B cell (primary cell): ENCODE measurements around the gene RPS14. TPM values are rescaled to one million over a fixed set of nuclear protein-coding genes. Genes with fewer than 3 reads are reported as not detected.
A peak's percentile ranks its signal among the peaks of the same experiment; 100 is the strongest.

Experiments used
- ATAC-seq: fragments of 200-7000 bp; cut with Tn5 transposase; one replicate; pipeline ENCODE4 v1.10.0; 2021; ENCODE audit warnings: low read depth, mild to moderate bottlenecking, moderate number of reproducible peaks, moderate library complexity
- CTCF ChIA-PET: fragments of 350-600 bp; sonication (Branson Sonifier 250); formaldehyde crosslinking; loops from one replicate; lab custom pipeline; 2021; ENCODE audit warnings: antibody characterized with exemption, inconsistent platforms; lab: Charles Lee
- POLR2A ChIA-PET: fragments of 350-600 bp; sonication (Branson Sonifier 250); formaldehyde crosslinking; loops from one replicate; lab custom pipeline; 2021; ENCODE audit warnings: antibody characterized with exemption; lab: Charles Lee
- DNase-seq: peaks from one replicate; pipeline ENCODE4 v3.0.0; 2013
- H2AFZ ChIP-seq: 2 replicates; pipeline ENCODE4 v1.6.1; 2012; ENCODE audit warnings: mild to moderate bottlenecking, low read depth, low read length; ENCODE audit not compliant: insufficient read depth, poor library complexity, severe bottlenecking
- H3K27ac ChIP-seq, 2 donors: 1 replicate in 1 of 2; 2 replicates in 1 of 2; pipeline ENCODE4 v1.5.1; 2012 to 2013; ENCODE audit warnings: low read length in 2 of 2, mild to moderate bottlenecking in 2 of 2, moderate library complexity in 1 of 2
- H3K27me3 ChIP-seq, 4 experiments: fragments of 200-600 bp in 1 of 4; sonication (generic) in 1 of 4; replicated peaks in 1 of 4; 1 replicate in 2 of 4; 2 replicates in 2 of 4; pipeline versions ENCODE4 v1.6.1 to v1.7.0; 2013 to 2016; ENCODE audit warnings: low read length in 3 of 4, mild to moderate bottlenecking in 2 of 4, mixed read lengths in 1 of 4, moderate library complexity in 1 of 4; ENCODE audit not compliant: insufficient read depth in 4 of 4, control insufficient read depth in 3 of 4; ENCODE audit errors: control extremely low read depth in 1 of 4
- H3K36me3 ChIP-seq, 2 experiments: replicated peaks in 1 of 2; 1 replicate in 1 of 2; 2 replicates in 1 of 2; pipeline versions ENCODE4 v1.6.1 to v1.7.1; 2013; ENCODE audit warnings: low read length in 1 of 2; ENCODE audit not compliant: insufficient read depth in 2 of 2, control insufficient read depth in 1 of 2; ENCODE audit errors: control extremely low read depth in 1 of 2, extremely low read depth in 1 of 2
- H3K4me1 ChIP-seq, 2 donors: fragments of 200-600 bp in 1 of 2; sonication (generic) in 1 of 2; 1 replicate in 1 of 2; 2 replicates in 1 of 2; pipeline versions ENCODE4 v1.5.1 to v1.6.1; 2013 to 2017; ENCODE audit warnings: low read length in 2 of 2; ENCODE audit not compliant: control insufficient read depth in 2 of 2, insufficient read depth in 2 of 2
- H3K4me2 ChIP-seq: replicated peaks from 2 replicates; pipeline ENCODE3; 2012; ENCODE audit warnings: mild to moderate bottlenecking, low read depth, low read length; ENCODE audit not compliant: poor library complexity, severe bottlenecking
- H3K4me3 ChIP-seq, 5 experiments: fragments of 200-600 bp in 1 of 5; sonication (generic) in 1 of 5; 1 replicate in 3 of 5; 2 replicates in 2 of 5; pipeline versions ENCODE4 v1.5.1 to v1.7.0; 2011 to 2016; ENCODE audit warnings: low read length in 4 of 5, mild to moderate bottlenecking in 4 of 5, low read depth in 2 of 5, control low read depth in 1 of 5, moderate library complexity in 1 of 5; ENCODE audit not compliant: insufficient read depth in 1 of 5; ENCODE audit errors: control extremely low read depth in 1 of 5, extremely low read depth in 1 of 5
- H3K79me2 ChIP-seq: fragments of 200-600 bp; sonication (generic); one replicate; pipeline ENCODE4 v1.6.0; 2016; ENCODE audit warnings: low read length; ENCODE audit not compliant: control insufficient read depth, insufficient read depth
- H3K9ac ChIP-seq: fragments of 200-600 bp; sonication (generic); 2 replicates; pipeline ENCODE4 v1.6.1; 2017; ENCODE audit warnings: mild to moderate bottlenecking, low read length, moderate library complexity
- H3K9me3 ChIP-seq, 3 donors: one replicate each; pipeline versions ENCODE4 v1.6.1 to v1.7.1; 2013; ENCODE audit warnings: low read length in 2 of 3; ENCODE audit not compliant: control insufficient read depth in 2 of 3, insufficient read depth in 1 of 3; ENCODE audit errors: control extremely low read depth in 1 of 3
- H4K20me1 ChIP-seq: 2 replicates; pipeline ENCODE4 v1.6.0; 2012; ENCODE audit warnings: mild to moderate bottlenecking, low read length; ENCODE audit not compliant: insufficient read depth, control insufficient read depth, poor library complexity, severe bottlenecking
- H3K27ac Mint-ChIP-seq: one replicate; pipeline ENCODE4 v1.8.0; 2021; ENCODE audit warnings: mixed read lengths
- H3K27me3 Mint-ChIP-seq: one replicate; pipeline ENCODE4 v1.8.0; 2021; ENCODE audit warnings: mixed read lengths
- H3K4me1 Mint-ChIP-seq: one replicate; pipeline ENCODE4 v1.8.0; 2021; ENCODE audit warnings: mixed read lengths
- H3K4me3 Mint-ChIP-seq: one replicate; pipeline ENCODE4 v1.8.0; 2021; ENCODE audit warnings: mixed read lengths
- H3K9me3 Mint-ChIP-seq: one replicate; pipeline ENCODE4 v1.8.0; 2022; ENCODE audit warnings: mixed read lengths; ENCODE audit not compliant: insufficient read depth
- EZH2 ChIP-seq: IDR thresholded peaks from 2 replicates; pipeline ENCODE4 v1.6.1; 2012; ENCODE audit warnings: borderline replicate concordance, low read depth, mild to moderate bottlenecking, moderate library complexity, low read length; ENCODE audit not compliant: insufficient read depth, poor library complexity, severe bottlenecking
- WGBS: methylation state at CpG from one replicate; pipeline ENCODE4 v1.1.5; 2013; ENCODE audit warnings: missing lambda C conversion rate; ENCODE audit not compliant: insufficient coverage; 5-methylcytosine and 5-hydroxymethylcytosine counted together
- intact Hi-C: fragments of 100-400 bp; cut with micrococcal nuclease; formaldehyde crosslinking; loops from one replicate; pipeline ENCODE4 v1.10.0; 2022
- polyA plus RNA-seq: library from polyadenylated mRNA; depleted of rRNA; stranded (reverse); fragments of >200 nt; gene quantifications from 2 replicates; pipeline ENCODE4 v1.2.3, GENCODE V29; 2012
- total RNA-seq, 2 donors: library from RNA; stranded (reverse); fragments of 120-200 nt in 1 of 2; gene quantifications; 1 replicate in 1 of 2; 2 replicates in 1 of 2; pipeline versions ENCODE4 v1.2.3 to v1.2.4, GENCODE V29; 2013 to 2022
- TF ChIP-seq, protein P1 (sequence below): fragments of 200-600 bp; IDR thresholded peaks from one replicate; pipeline ENCODE4 v1.8.0; 2022; ENCODE audit warnings: antibody characterized with exemption, mild to moderate bottlenecking

The RPS14 gene
- total and polyA plus RNA-seq, 2 donors (not counting 1 experiment from before 2014, with no cell fraction given), result 3,740 to 6,881 TPM

DNA sequence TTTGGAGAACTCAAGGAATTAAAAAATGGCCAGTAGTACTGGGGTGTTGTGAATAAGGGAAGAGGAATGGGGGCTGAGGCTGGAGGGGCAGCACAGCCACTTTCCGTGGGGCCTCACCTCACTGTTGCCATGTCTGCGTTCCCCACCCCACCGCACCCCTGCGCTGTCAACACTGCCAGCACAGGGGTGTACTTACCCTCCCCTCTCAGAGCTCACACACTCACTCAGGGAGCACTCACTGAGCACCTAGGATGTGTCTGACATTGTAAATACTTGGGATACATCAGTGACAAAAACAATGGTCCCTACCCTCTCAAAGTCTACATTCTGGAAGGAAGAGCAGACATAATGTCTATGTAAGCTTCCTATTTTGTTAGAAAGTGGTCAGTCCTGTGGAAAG lies 3.4 kb upstream of the RPS14 start:
- H4K20me1 ChIP-seq, result peaks cover 15% of the 10 kb centered on the region
- WGBS, result 100% methylated on average over 4 of the region's 4 CpGs
- ATAC-seq, result no peak
- H3K27me3 Mint-ChIP-seq, result no peaks in the 10 kb centered on the region
- no peak overlapping the region for H3K27ac ChIP-seq
- peaks cover 29 to 39% of the 10 kb centered on the region in 2 donors for H3K4me1 ChIP-seq
- H3K9me3 Mint-ChIP-seq, result no peaks in the 10 kb centered on the region
- intact Hi-C loops, result loop anchor here (5.0 to 10.0 kb wide), 2 partner anchors 34 to 172 kb away; no protein-coding TSS in a partner anchor
- peaks cover 0 to 5% of the 10 kb centered on the region in 2 experiments for H3K36me3 ChIP-seq
- peak overlapping the region; percentile 32 for H3K27ac Mint-ChIP-seq
- DNase-seq, result no peak
- H3K4me2 ChIP-seq, result no peak overlapping the region
- CTCF ChIA-PET, result interaction anchor here (0.9 kb wide), 1 partner anchor 92 kb away, joined by 3 read pairs; no protein-coding TSS in a partner anchor
- H3K79me2 ChIP-seq, result peaks cover 19% of the 10 kb centered on the region
- POLR2A ChIA-PET, result no interaction called here
- no peaks in the 10 kb centered on the region for H3K27me3 ChIP-seq
- peaks cover 28% of the 10 kb centered on the region for H3K4me1 Mint-ChIP-seq
- TF ChIP-seq, protein P1, sequence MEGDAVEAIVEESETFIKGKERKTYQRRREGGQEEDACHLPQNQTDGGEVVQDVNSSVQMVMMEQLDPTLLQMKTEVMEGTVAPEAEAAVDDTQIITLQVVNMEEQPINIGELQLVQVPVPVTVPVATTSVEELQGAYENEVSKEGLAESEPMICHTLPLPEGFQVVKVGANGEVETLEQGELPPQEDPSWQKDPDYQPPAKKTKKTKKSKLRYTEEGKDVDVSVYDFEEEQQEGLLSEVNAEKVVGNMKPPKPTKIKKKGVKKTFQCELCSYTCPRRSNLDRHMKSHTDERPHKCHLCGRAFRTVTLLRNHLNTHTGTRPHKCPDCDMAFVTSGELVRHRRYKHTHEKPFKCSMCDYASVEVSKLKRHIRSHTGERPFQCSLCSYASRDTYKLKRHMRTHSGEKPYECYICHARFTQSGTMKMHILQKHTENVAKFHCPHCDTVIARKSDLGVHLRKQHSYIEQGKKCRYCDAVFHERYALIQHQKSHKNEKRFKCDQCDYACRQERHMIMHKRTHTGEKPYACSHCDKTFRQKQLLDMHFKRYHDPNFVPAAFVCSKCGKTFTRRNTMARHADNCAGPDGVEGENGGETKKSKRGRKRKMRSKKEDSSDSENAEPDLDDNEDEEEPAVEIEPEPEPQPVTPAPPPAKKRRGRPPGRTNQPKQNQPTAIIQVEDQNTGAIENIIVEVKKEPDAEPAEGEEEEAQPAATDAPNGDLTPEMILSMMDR, result no peak
- no peak for TF ChIP-seq EZH2
- H3K4me3 Mint-ChIP-seq, result no peak overlapping the region
- H3K9ac ChIP-seq, result no peak overlapping the region
- no peak overlapping the region for H3K4me3 ChIP-seq
- H3K9me3 ChIP-seq, result no peaks in the 10 kb centered on the region
- no peak overlapping the region for H2AFZ ChIP-seq

DNA sequence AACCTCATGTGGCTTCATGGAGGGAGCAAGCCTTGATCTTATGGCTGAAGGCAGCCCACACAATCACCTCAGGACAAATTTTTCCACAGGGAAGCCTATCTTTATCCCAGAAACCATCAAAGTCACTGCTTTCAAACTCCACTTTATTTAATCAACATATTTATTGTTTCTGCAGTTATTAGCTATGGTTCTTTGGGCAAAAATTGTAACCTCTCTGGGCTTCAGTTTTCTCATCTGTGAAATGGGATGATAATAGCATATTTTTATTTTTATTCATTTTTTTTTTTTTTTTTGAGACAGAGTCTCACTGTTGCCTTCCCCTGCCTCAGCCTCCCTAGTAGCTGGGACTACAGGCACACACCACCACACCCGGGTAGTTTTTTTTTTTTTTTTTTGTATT lies 2.1 kb upstream of the RPS14 start:
- peaks cover 24% of the 10 kb centered on the region for H3K4me1 Mint-ChIP-seq
- Histone ChIP-seq H3K36me3 (peaks cover 0 to 18% of the 10 kb centered on the region in 2 experiments), H3K27ac (no peak overlapping the region), H2AFZ (no peak overlapping the region), H3K27me3 (no peaks in the 10 kb centered on the region), H3K9me3 (no peaks in the 10 kb centered on the region), H3K9ac (no peak overlapping the region), H3K4me3 (no peak overlapping the region), H3K4me2 (no peak overlapping the region), H3K79me2 (peaks cover 32% of the 10 kb centered on the region), H4K20me1 (peaks cover 29% of the 10 kb centered on the region), H3K4me1 (peaks cover 23 to 32% of the 10 kb centered on the region in 2 donors)
- no peak overlapping the region for H3K4me3 Mint-ChIP-seq
- ChIA-PET POLR2A (interaction anchor here (0.7 kb wide), 1 partner anchor 425 kb away, joined by 3 read pairs; no protein-coding TSS in a partner anchor), CTCF (interaction anchor here (0.6 to 2.1 kb wide), 8 partner anchors 37 to 1720 kb away, joined by 3 to 5 read pairs (median 4); partner anchors contain the start of gene IRGM)
- TF ChIP-seq EZH2, result no peak
- H3K27ac Mint-ChIP-seq, result no peak overlapping the region
- H3K9me3 Mint-ChIP-seq, result no peaks in the 10 kb centered on the region
- ATAC-seq, result no peak
- no peaks in the 10 kb centered on the region for H3K27me3 Mint-ChIP-seq
- intact Hi-C loops, result loop anchor here (2.0 to 10.0 kb wide), 3 partner anchors 36 to 173 kb away; no protein-coding TSS in a partner anchor
- no CpG with 5 or more reads among the region's 1 CpG for WGBS
- no peak for DNase-seq
